Measurements from ENCODE around the gene ATM.

DNA sequence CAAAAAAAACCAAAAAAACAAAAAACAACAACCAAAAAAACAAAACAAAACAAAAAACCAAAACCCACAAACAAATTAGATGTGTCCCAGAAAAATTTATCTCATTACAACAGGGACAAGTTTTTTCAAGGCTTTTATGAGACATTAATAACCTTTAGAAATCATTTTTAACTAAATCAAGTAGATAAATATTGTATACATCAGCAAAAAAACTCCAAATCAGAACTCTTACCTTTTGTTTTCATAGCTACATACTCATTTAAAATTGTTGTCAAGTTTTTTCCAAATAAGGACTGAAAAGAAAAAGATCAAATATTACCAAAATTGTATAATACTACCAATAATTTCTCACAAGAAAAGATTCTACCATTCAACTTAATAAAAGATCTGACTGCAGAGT is 29.1 kb upstream of the ATM start:
- TF ChIP-seq, protein P1, sequence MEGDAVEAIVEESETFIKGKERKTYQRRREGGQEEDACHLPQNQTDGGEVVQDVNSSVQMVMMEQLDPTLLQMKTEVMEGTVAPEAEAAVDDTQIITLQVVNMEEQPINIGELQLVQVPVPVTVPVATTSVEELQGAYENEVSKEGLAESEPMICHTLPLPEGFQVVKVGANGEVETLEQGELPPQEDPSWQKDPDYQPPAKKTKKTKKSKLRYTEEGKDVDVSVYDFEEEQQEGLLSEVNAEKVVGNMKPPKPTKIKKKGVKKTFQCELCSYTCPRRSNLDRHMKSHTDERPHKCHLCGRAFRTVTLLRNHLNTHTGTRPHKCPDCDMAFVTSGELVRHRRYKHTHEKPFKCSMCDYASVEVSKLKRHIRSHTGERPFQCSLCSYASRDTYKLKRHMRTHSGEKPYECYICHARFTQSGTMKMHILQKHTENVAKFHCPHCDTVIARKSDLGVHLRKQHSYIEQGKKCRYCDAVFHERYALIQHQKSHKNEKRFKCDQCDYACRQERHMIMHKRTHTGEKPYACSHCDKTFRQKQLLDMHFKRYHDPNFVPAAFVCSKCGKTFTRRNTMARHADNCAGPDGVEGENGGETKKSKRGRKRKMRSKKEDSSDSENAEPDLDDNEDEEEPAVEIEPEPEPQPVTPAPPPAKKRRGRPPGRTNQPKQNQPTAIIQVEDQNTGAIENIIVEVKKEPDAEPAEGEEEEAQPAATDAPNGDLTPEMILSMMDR (conservative IDR thresholded peaks at IDR 0.05 in 1 of 2, IDR thresholded peaks at IDR 0.05 in 1 of 2; ENCODE audit: extremely low read depth in 1 of 2, insufficient read depth in 1 of 2, low read depth in 1 of 2, low read length in 2 of 2): no peak
- no peak for TF ChIP-seq EZH2 (IDR thresholded peaks at IDR 0.05; ENCODE audit: borderline replicate concordance, low read length)
